Measurements from ENCODE around the gene SPECC1.
"Not testable (repeated sequence)": the region's sequence is repeated elsewhere in the genome, so short reads cannot be mapped to it uniquely, and the experiment has no call there.

The SPECC1 gene

DNA sequence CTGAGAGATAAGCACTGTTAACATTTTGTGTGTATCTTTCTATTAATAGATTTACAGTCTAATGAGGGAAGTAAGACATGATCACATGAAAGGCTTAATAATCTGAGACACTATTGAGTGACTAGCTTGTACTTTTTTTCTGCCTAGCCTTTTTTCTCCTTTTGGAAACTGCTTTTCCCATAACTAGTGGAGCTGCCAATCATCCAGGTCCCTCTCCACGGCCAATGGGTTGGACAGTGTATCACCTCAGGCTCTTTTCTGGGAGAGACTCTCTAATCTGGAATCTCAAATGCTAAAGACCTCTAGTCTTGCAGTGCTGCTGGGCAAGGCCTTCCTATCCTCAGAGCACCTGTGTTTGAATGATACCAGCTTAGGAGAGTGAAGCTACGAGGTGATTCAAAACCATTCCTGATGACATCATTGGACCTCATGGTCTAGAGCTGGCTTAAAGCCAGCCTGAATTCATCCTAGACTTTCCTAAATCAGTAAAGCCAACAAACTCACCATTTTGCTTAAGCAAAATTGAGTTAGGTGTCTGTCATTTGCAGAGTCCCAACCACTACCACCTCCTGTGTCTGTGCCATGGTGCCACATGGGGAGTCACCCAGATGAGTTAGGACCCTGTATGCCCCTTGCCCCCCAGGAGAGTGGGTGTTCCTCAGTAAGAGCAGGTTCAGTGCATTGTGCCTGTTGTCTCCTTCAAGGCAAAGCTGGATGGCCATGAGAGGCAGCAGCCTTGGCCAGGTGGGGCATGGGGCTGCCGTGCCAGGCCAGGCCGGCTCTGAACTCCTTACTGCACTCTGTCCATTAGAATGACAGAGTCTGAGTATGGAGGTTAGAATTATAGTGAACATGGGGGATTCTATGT lies 62.9 kb downstream of the SPECC1 start:
- no peak for DNase-seq

DNA sequence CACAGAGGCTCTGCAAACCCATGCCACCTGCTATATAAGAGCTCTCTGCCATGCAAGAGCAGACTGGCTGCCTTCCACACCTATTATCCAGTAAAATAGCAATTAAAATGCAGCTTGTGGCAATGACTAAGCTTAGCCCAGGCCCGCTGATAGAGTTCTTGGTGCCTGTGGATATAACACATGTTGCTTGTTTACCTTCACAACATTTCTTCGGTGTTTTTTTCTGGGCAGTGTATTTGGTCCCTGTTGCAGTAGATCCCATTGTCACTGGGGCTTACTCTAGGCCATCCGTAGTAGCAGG lies 63.5 kb downstream of the SPECC1 start:
- DNase-seq, result no peak

DNA sequence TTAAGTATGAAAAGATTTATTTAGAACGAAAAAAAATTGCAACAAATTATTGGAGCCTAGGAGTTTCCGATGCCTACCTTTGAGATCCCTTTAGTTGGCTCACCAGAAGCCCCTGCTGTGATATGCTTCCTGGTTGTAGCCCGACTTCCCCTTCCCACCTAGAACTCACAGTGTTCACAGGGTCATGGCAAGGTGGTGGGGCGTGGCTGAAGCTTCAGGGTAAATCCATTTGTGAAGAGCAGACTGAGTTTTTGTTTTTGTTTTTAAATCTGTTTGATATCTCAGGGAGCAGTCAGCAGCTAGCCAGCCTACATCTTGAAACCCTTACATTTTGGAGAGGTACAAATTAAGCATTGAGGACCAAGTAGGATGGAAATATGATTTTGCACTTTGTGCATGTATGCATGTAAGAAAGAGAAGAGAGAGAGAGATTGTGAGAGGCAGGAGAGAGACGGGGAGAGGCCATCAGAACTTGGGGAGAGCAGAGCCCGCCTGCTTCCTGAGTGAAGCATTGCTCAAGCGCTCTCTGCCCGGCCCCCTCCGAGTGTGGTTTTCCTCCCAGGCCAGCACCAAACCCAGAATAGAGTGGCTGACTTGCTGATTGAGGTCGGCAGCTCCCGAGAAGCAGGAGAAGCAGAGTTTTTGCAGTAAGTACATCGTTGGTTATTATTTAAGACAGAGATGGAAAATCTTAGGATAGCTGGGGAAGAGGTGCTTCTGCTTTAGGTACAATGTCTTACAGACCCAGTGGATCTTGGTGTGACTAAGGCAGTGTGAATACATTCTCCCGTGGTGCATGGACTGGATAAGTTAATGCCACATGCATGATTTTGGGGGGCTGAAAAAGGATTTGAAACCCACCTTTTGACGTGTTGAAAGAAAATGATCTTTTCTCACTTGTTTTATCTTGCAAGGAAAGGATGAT lies 64.2 kb downstream of the SPECC1 start:
- peak; percentile 44 to 56 for DNase-seq

DNA sequence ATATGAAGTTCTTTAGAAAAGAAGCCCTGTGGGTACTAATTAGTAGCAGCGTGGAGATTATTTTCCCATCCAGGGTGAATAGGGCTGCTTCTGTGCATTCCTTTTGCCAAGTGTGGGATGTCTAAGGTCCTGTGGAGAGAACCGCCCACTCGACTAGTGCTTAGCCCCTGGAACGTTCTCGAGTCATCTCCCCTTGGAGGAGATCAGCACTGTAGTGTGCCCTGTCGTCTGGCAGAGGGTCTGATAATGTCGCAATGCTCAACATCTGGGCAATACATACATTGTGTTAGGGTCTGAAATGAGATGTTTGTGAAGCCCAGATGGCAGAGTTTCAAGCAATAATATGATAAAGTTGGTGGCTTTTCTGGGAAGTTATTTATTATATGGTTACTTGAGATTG lies 64.8 kb downstream of the SPECC1 start:
- no peak for DNase-seq

DNA sequence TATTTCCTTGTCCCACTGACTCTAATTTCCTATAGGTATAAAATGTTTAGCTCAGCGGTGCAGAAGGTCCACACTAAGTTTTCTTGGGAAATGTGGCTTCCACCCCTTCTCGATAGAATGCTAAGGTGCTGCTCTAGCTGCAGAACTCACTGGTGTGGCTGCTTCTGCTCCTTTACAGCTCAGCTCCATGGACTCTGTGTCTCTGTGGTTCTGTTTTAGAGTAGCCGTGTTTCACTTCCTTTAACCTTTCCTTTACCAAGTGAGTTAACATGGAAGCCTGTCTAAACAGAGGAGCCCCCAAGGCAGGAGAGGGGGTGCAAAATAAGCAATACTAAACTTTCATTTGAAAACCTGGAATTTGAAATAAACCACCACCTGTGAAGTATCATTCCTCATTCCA lies 65.3 kb downstream of the SPECC1 start:
- DNase-seq, result no peak

DNA sequence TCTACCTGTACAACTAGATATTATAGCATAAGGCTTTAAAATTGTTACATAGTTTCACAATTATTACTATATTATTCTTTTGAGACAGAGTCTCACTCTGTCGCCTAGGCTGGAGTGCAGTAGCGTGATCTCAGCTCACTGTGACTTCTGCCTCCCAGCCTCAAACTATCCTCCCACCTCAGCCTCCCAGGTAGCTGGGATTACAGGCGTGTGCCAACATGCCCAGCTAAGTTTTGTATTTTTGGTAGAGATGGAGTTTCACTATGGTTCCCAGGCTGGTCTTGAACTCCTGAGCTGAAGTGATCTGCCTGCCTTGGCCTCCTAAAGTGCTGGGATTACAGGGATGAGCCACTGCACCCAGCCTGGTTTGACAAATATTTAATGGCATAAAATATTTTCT lies 67.0 kb downstream of the SPECC1 start:
- not testable (repeated sequence) for DNase-seq

DNA sequence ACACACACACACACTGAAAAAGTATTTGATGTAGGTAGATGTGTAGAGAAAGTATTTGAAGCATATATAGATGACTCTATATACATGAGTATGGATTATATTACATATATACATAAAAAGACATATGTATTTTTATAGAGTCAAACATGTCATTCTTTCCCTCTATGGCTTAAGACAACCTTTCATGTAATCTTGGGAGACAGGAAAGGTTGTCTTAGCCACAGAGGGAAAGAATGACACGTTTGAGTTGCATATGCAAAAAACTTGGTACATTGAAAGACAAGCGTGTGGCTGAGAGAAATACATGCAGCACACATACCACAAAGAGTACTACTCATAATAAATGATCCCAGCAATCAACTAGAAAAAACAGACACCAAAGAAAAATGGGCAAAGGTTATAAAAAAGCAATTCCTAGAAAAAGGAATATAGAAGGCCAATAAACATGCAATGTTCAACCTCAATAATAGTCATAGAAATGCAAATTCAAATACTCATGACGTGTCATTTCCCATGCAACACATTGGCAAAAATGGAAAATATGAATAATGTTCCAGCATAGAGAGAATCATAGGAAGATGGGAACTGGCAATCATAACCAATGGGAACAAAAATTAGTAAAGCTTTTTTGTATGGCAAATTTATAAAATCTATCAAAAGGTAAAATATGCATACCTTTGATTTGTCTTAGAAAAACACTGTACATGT lies 69.0 kb downstream of the SPECC1 start:
- no peak for DNase-seq

DNA sequence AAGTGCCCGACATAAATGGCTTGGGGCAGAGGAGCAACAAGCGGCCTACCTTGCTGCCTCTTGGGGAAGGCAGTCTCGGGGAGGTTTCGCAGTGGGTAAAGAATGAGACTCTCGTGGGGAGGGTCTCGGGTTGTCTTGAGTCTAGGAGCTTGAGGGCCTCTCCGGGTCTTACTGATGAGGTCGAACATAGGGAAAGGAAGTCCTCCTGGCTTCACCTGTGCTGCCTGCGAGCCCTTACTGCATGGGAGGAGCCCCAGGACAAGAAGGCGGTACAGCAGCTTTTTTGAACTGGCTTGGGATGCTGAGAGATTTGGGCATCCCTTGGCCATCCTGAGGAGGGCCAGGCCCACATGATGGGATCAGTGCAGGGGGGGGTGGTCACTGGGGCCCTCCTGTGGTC lies 71.4 kb downstream of the SPECC1 start:
- no peak for DNase-seq

DNA sequence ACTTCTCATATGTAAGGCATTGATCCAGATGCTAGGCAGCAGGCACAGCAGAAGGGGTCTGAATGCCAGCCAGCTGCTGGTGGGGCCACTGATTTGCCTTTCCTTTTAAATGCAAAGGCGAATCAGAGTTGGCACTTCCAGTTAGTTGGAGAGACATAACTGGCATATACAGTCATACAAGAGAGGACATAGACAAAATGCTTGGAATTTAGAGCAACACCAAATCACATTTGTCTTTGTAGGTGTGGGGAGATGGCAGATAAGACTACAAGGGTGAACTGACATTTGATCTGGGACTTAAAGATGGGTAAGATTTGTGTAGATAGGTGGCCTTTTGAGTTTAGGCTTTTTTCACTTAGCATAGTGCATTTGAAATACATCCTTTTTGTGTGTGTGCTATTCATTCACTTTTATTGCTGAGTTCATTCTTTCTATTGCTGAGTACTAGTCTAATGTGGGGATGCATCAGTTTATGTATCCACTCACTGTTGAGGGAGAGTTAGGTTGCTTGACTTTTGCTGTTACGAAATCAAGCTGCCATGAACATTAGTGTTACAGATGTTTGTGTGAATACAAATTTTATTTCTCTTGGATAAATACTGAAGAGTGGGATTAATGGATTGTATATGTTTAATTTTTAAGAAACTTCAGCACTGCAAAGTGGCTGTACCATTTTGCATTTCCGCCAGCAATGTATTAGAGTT lies 74.1 kb downstream of the SPECC1 start:
- DNase-seq, result no peak

DNA sequence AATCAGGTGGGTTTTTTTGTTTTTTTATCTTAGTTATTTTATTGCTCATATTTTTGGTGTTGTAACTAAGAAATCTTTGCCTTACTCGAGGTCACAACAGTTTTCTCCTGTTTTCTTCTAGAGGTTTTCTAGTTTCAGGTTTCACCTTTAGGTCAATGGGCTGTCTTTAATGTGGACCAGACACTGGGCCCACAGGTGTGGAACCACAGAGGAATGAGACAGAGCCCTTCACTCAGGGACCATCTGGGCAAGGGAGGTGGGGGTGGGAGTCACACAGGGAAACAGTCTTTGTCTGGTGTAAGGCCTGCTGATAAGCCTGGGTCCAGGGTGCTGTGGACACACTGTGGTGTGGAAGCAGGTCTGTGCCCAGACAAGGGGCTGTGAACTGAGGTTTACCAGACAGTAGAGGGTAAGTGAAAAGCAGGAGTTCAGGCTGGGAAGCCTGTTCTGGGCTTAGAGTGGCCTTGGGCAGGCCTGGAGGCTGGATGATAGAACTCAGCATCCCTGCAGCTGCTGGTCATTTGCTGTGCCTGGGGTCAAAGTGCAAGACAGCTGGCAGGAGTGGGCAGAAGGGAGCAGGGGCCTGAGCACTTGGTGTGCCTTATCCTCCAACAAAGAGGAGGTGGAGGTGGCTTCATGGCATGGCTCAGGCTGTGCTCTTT lies 75.6 kb downstream of the SPECC1 start:
- DNase-seq, result no peak

DNA sequence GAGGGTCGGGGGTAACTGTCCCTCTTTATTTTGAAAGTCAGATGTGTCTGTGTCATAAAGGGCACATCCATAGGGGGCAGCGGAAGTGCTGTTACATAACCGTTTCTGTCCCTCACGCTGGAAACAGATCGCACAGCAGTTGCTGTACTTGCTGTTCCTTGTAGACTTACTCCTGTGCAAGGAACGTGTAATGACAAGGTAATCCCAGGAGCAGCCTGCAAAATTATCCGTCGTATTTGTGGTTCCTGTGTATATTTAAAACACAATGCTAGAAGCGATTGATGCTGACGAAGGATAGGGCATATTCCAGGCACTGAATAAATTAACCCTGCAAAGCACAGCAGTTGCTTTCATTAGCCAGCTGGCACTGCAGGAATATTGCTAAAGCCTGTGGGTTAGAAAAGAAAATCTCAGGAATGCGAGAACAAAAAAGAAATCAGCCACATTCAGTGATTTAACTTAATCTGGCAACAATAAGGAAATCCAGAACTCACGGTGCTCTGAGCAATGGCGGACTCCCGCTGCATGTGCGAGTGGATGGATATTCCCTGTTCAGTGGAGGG lies 76.2 kb downstream of the SPECC1 start:
- DNase-seq, result no peak

DNA sequence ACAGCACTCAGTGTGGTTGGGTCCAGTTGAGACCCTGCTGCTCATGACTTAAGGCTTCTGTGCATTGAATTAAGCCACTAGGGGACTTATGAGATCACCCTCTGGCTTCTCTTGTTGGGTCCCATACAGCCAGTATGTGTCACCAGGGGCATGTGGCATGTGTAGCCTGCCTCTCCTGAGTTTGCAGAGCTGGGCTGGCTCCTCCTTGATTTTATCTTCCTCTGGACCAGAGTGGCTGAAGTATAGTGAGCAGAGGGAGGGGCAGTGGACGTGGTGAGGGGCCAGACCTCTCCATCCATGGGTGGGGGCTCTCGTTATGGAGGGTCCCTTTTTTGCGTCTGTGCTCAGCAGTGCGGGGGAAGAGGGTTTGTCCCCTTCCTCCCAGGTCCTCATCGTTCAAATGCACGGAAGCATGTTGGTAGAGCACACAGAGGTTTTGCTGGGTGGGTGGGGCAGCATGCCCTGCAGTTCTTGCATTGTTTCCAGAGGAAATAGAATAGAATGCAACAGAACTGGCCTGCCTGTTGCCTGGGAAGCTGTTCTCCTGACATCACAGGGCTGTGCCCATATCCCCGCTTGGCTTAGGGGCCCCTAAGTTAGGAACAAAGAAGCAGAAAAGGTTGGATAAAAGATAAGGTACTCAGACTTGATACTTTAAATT lies 77.4 kb downstream of the SPECC1 start:
- DNase-seq, result no peak

DNA sequence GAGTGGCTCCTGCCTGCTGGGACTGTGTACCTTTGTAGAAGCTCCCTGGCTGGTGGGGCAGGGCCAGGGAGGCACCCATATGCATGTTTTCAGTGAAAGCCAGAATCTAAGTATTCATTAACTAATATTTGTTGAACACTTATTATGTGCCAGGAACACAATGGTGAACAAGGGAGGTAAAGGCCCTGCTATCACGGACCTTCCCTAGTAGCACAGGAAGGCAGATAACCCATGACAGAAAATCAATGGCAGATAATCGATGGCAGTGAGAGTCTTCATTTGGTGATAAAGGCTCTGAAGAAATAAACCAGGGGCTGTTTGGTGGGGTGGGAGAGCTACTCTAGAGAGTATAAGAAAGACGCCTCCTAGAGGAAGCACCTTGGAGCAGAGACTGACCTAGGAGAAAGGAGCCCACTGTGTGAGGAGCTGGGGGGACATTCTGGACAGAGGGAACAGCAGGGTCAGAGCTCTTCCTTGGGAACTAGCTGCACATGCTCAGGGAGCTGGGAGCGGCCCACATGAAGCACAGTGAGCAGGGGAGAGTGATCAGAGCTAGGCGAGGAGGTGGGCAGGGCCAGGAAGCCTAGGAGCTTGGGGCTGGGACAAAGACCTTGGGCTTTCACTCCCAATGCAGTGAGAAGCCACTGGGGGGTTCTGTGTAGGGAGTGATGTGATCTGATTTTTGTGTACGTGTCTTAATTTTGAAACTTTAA lies 78.5 kb downstream of the SPECC1 start:
- DNase-seq, result no peak

DNA sequence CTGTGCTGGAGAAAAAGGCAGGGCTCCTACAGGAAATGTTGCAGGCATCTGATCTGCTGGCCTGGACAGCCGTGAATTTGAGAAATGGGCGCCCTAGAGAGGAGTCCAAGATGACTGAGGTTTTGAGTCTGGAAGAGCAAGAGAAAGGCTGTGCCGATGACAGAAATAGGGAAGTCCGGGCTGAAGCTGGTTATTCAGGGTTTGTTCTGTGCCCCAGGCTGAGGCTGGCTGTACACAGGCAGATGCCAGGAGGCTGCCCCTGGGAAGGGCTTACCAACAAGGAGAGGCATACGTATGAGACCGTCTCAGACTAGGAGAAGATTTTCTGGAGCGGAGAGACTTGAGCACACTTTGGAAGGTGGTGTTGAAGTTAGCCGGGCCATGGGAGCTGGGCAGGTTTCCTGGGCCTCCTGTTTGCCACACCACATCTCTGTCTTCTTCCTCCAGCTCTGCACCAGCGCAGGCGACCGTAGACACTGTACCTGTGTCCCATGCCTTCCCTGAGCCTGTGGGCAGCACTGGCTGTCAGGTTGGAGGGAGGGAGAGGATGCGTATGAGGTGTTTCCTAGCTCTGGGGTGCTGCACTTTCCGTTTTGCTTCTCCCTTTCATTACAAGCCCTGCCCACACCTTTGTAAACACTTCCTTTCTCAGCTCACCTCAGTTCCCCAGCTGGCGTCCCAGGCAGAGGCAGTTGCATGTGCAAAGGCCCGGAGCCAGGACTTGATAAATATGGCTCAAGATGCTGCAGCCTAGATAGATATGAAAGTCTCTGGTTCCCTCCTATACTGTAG lies 80.8 kb downstream of the SPECC1 start:
- no peak for DNase-seq

DNA sequence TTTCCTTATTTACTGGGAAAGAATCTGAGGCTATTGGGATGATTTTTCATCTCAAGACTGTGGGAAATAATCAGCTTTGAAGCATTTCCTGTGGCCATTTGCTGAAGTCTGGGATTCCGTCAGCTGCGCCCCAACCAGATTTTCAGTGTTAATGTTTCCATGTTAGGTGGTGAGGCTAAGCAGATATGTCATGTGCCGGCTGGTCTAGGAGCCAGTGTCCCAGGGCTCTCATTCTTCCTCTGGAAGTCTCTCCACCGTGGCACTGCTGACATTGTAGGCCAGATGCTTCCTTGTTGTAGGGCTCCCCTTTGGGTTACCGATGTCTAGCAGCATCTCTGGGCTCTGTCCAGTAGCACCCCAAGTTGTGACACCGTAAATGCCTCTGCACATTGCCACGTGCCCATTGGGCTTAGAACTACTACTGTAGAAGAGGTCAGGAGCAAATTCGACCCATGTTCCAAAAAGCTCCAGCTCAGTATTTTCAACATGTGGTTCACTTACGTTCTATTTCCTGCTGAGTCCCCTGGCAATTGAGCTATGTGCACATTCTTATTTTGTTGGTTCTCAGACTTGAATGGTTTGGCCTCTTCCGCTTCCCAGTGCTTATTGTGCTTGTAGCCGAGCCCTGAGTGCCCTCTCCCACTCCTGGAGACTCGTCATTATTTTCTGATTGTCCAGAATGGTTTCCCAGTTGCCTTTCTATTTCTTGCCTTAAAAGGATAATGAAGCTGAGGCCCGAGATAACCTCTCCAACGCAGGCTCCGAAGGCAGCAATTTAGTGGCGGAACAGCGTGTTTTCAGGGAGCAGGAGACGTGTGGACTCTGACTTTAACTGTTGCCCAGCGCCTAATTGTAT lies 82.2 kb downstream of the SPECC1 start:
- no peak for DNase-seq

DNA sequence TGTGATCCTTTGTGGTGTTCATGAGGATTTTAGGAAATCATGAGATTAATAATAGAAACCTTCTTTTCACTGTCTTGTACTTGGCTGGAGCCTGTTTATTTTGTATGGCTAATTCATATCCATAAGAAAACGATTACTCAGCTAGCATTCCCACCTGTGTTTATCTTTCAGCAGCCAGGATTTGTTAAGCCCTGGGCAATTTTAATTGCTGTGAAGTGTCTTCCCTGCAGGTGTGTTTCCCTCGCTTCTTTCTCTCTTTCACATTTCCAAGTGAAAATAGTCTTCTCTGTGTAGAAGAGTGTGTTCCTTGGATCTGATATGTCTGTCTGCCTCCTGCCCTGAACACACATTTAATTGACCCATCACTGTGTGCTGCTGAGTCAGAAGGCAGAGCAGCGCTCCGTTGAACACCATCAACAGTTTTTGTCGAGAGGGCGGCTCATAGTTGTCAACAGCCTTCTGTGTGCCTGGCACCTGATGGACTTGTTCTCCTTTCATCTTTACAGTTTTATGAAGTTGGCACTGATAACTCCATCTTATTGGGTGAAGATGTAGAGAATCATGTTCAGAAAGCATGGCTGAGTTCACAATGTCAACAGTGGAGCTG lies 83.2 kb downstream of the SPECC1 start:
- DNase-seq, result no peak

DNA sequence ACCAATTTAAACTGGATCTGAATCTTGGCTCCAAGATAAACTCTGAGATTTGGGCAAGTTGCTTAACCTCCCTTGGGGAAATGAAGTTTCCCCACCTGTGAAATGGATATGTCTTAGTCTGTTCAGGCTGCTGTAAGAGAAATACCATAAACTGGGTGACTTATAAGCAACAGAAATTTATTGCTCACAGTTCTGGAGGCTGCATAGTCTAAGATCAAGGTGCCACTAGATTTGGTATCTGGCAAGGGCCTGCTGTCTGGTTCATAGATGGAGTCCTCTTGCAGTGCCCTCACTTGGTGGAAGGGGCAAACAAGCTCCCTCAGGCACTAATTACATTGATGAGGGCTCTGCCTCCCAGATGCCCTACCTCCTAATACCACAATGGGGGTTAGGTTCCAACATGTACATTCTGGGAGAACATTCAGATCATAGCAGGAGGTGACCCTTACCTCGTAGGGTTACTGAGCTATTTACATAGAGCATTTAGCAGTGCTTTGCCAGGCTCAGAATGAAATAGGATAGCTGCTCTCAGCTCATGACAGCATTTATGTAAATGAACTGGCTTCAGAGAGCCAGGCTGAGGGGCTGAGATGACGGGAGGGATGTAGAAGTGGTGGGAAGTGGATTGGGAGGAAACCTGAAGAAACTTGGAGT lies 83.9 kb downstream of the SPECC1 start:
- no peak for DNase-seq

DNA sequence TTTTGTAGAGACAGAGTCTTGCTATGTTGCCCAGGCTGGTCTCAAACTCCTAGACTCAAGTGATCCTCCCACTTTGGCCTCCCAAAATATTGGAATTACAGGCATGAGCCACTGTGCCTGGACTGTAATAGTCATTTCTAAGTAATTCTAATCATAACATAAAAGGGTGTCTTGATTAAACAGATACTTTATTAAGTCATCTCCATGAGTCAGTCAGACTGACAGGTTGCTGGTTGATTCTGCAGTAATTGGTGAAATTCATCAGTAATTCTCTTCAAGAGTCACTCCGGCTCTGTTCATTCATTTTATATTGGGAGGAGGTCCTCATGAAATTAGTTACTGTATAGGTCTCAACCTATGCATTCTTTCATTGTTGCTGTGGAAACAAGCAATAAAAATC lies 85.6 kb downstream of the SPECC1 start:
- no peak for DNase-seq

Measured in activated T-cell treated with anti-CD3 and anti-CD28 coated beads, Interleukin-2, amount 50 U/mL, for 48 hours (primary cell).